HL-60 (cell line): ENCODE data around the gene FHIT.

Source experiments
- DNase-seq, 2 experiments: peaks; one replicate each; pipeline ENCODE4 v3.0.0-alpha.2; 2010 to 2020; ENCODE audit warnings: low read depth in 1 of 2, low spot score in 1 of 2
- H3K27ac ChIP-seq: fragments of 250-450 bp; sonication (Bioruptor Pico); replicated peaks from 2 replicates; pipeline ENCODE4 v1.5.1; 2020; ENCODE audit warnings: mild to moderate bottlenecking, moderate library complexity
- H3K27me3 ChIP-seq: fragments of 250-450 bp; sonication (Bioruptor Pico); 2 replicates; pipeline ENCODE4 v1.5.1; 2021; ENCODE audit warnings: mild to moderate bottlenecking, moderate library complexity; ENCODE audit not compliant: insufficient read depth, poor library complexity, severe bottlenecking
- H3K4me3 ChIP-seq: replicated peaks from 2 replicates; pipeline ENCODE4 v1.5.1; 2011; ENCODE audit warnings: mild to moderate bottlenecking, control low read depth, low read length; ENCODE audit not compliant: insufficient read depth
- CTCF ChIP-seq: IDR thresholded peaks from one replicate; pipeline ENCODE4 v1.5.1; 2011; ENCODE audit warnings: low read length, control low read depth, inconsistent platforms; ENCODE audit not compliant: insufficient read depth
- GABPA ChIP-seq: IDR thresholded peaks from 2 replicates; pipeline ENCODE4 v1.6.1; 2012; ENCODE audit warnings: low read depth
- POLR2AphosphoS5 ChIP-seq: IDR thresholded peaks from 2 replicates; pipeline ENCODE4 v1.6.1; 2012; ENCODE audit warnings: low read depth
- REST ChIP-seq: IDR thresholded peaks from 2 replicates; pipeline ENCODE4 v1.6.1; 2012; ENCODE audit warnings: low read depth; ENCODE audit not compliant: insufficient replicate concordance
- SPI1 ChIP-seq: IDR thresholded peaks from 2 replicates; pipeline ENCODE4 v1.6.1; 2012; ENCODE audit warnings: low read depth, mild to moderate bottlenecking, borderline replicate concordance

The FHIT gene

GRCh38 chr3:59854061-59854709 is 1397.1 kb downstream of the FHIT start:
- H3K27me3 ChIP-seq, result no peaks in the 10 kb centered on the region
- TF ChIP-seq SPI1 (no peak), POLR2AphosphoS5 (no peak), REST (no peak), GABPA (no peak), CTCF (no peak)
- H3K27ac ChIP-seq, result no peak overlapping the region
- no peak for DNase-seq
- H3K4me3 ChIP-seq, result no peak overlapping the region

GRCh38 chr3:59850417-59850816 is 1400.8 kb downstream of the FHIT start:
- no peak overlapping the region for H3K4me3 ChIP-seq
- TF ChIP-seq SPI1 (no peak), GABPA (no peak), CTCF (no peak), POLR2AphosphoS5 (no peak), REST (no peak)
- no peak overlapping the region for H3K27ac ChIP-seq
- H3K27me3 ChIP-seq, result no peaks in the 10 kb centered on the region
- DNase-seq, result no peak

- no peak for DNase-seq
- no peak for TF ChIP-seq SPI1
- TF ChIP-seq CTCF, result no peak
- no peak for TF ChIP-seq REST
- no peak for TF ChIP-seq POLR2AphosphoS5
- no peak for TF ChIP-seq GABPA
- Histone ChIP-seq H3K27me3 (no peaks in the 10 kb centered on the region), H3K4me3 (no peak overlapping the region), H3K27ac (no peak overlapping the region)
Observed at GRCh38 chr3:59845386-59845785, 1405.9 kb downstream of the FHIT start.
